ENCODE data around the gene BNIPL.

BNIPL gene, protein sequence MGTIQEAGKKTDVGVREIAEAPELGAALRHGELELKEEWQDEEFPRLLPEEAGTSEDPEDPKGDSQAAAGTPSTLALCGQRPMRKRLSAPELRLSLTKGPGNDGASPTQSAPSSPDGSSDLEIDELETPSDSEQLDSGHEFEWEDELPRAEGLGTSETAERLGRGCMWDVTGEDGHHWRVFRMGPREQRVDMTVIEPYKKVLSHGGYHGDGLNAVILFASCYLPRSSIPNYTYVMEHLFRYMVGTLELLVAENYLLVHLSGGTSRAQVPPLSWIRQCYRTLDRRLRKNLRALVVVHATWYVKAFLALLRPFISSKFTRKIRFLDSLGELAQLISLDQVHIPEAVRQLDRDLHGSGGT

DNA sequence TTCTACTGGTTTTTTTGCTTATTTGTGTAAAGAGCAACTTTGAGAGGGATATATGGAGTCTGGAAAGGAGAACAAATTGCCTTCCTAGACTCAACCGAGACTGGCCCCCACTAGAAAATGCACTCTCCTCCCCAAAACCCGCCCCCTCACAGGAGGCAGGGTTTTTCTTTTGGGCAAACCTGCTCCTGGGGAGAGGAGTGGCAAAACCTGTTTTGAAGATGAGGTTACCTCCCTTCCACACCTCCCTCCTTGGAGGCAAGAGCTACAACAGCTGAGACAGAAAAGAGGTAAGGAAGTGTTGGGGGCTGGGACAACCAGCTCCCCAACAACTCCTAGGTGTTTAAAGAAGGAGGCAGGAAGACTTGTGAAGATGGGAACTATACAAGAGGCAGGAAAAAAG lies at the start of gene BNIPL:
Gene BNIPL, plus strand, starts transcription at position 231 of the 400 bp plus-strand sequence. Its CDS starts 140 bp downstream, at position 371.
- no peak for DNase-seq

DNA sequence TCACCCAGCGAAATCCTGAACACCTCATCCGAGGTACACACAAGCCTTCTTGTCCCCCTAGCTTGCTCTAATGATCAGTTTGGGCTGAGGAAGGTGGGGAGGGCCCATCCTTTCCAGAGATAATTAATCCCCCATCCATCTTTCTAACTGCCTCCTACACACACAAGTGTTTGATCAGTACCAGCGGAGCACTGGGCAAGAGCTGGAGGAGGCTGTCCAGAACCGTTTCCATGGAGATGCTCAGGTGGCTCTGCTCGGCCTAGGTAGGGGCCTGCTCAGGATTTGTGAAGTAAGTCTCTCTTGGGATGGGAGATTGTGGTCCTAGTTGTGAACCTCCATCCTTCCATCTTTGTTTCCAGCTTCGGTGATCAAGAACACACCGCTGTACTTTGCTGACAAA lies 48.5 kb upstream of the BNIPL start:
- DNase-seq = no peak

DNA sequence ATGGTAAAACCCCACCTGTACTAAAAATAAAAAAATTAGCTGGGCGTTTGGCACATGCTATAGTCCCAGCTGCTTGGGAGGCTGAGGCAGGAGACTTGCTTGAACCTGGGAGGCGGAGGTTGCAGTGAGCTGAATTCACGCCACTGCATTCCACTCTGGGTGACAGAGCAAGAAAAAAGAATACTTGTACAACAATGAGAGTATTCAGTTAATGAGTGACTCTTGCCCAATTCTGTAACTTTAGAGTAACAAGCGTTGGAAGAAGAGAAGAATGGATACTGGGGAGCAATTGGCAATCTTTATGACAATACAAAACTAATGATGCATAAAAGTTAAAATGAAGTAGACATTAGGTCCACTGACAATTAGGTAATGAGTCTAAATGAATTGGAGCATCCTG lies 43.8 kb upstream of the BNIPL start:
- no peak for DNase-seq

DNA sequence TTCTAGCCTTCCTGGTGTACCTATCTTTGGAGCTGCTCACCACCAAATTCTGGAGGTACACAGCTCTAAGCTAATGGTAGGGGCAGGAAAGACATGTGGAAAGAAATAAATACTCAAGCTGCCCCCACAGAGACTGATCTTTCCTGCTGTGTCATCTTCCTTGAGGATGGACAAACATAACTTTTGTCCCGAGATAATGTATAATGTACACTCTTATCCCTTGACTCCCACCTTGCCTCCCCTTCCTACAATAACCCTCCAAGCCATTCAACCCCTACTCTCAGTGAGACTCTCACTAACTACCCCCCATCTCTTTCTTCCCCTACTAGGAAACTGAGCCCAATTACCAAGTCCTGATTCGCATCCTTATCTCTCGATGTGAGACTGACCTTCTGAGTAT lies 42.1 kb upstream of the BNIPL start:
- no peak for DNase-seq

DNA sequence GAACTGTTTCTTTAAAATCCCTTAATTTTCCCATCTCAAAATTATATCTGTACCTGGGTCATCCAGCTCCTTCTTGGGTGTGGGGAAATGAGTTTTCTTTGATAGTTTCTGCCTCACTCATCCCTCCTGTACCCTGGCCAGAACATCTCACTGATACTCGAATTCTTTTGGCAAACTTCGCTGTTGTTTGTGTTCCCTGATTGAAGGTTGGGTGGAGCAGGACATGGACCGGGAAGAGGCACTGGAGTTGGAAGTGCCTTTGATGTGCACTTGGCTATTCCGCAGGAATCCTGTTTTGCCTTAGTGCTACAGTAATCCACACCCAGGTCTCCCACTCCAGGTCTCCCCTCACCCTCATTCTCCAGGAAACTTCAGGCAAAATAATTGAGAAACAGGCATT lies 40.9 kb upstream of the BNIPL start:
- DNase-seq = no peak

DNA sequence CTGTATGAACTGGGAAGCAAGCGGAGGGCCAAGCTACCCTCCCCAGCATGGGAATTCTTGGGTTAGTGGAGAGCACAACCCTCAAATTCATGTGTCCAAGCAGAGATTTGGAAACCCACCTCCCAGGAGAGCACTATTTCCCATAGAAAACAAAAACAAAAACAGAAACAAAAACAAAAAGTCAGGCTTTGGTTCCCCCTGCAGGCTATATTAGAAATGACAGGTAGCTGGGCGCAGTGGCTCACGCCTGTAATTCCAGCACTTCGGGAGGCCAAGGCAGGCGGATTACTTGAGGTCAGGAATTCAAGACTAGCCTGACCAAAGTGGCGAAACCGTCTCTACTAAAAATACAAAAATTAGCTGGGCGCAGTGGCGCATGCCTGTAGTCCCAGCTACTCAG lies 40.5 kb upstream of the BNIPL start:
- peak; percentile 44 for DNase-seq

DNA sequence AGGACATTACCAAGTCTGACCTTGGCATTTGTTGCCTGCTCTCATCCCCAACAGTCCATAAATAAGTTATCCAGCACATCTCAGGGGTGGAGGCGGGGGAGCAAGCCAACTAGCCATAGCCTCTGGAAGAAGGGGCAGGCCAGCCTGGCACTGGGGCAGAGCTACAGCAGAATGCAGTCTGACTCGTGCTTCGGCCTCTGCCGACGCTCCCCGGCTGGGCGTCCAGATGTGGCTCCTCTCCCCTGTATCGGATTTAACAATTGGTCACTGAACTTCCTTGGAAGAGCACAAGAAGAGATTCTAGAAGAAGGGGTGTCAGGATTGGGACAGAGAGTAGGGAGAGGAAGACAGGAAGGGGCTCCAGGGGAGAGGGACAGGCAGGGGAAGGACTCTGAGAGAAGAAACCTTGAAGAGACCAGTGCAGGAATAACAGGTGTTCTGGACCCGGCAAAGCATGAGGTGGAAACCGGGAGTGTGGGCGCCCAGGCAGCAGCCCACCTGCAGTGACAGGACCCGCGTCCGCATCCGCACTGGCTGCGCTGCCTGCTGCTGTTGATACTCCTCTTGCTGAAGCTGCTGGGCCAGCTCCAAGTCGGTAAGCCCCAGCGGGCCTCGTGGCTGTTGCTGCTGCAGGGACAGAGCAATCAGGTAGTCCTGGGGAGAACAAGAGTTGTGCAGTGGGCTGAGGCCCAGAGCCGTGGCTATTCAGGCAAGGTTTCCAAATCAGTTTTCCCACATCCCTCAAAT lies 39.1 kb upstream of the BNIPL start:
- no peak for DNase-seq

DNA sequence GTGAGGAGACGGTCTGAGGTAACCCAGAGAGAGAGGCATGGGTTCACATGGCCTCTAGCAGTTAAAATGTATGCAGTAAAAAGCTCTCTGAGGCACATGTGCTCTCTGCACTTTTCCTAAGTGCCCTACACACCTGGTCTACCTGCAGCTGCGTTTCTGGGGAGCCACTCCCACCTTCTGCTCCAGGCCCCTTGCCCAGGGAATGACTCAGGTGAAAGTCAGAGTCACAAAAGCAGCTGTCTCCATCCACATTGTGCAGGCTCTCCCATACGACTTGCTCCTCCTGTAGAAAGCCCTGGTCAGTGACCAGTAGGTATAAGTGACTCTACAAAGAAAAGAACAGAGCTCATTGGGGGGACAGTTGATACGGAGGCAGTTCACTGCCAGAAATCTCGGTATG lies 38.4 kb upstream of the BNIPL start:
- DNase-seq = no peak

DNA sequence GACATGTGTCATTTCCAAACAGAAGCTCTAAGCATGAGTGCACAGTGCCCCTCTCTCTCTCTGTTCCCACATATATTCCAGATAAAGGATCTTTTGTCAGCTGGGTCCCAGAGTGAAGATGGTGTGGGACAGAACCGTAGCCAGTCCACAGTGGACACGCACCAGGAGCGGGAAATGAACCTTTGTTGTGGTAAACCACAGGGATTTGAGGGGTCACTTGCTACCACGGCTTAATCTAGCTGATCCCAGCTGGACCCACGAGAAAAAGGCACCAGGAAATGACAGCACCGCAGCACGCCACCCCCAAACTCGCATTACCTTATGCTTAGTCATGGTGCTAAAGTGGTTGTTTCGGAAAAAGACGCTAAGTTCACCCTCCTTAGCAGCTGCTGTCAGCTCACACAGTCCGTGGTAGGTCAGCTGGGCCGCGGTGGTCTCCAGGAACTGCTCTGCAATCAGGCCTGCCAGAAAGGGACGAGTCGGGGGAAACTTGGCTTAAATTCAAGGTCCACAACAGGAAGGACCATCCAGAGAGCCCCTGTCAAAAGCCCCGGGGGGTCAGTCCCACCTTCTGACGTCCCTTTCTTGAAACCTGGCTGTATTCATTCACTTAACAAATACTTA lies 37.2 kb upstream of the BNIPL start:
- DNase-seq = no peak

DNA sequence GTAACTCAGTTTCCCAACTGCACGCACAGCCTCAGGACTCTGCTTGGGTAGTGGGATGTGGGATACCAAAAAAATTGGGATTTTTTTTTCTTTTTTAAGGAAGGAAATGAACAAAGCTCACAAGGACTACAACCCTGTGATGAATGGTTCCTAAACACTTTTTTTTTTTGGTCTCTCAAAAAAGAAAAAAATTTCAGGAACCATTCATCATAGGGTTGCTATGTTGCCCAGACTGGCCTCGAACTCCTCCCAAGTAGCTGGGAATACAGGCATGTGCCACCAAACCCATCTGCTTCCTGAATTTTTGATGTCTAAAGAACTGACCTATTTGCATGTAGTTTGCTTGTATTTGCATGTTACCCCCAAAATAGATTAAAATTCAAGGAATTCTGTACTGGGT lies 36.5 kb upstream of the BNIPL start:
- no peak for DNase-seq

DNA sequence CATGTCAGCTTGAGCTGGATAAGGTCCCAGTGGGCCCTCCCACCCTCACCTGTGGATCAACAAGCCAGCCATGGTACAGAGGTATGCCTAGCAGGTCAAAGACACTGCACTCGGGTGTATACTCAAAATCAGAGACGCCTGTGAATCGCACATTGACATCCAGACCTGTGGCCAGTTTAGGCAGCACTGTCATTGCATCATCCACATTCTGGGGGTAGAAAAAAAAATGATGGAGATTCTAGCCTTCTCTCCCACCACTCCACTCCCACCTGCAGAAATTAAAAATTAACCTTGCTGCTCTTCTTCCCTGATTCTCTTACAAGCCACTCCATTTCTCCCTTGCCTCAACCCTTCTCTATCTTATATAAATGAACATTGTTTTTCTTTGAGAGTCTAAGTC lies 36.0 kb upstream of the BNIPL start:
- no peak for DNase-seq

DNA sequence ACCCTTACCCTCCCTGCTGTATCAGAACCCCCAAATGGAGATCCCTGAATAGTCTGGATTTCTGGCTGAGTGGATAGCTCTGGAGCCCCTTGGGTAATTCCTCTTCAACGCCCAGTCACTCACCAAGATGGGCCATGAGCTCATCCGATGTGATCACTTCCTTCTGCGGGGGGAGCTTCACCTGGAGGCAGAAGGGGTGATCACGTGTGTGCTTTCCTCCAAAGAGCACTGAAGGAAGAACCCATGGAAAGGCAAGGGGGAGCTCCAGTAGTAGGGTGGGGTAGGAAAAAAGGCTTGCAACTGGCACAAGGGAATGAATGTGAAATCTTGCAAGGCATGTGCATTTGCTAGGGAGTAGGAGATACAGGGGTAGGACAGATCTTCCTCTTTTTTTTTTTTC lies 34.8 kb upstream of the BNIPL start:
- no peak for DNase-seq

DNA sequence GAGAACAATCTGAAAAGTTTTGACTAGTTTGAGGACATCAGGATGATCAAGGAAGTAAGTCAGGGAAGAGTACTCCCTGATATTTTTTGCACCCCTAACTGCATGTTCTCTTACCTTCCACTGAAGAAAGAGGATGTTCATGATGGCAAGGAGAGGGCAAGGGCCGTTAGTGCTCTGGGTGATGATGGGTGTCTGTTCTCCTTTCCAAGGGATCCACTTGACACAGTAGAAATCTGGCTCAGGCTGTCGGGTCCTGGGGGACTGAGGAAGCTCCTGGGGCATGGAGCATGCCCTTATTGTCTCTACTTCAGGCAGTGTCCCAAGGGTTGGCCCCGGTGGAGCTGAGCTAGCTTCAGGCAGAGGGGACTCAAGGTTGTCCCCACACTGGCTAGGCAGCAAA lies 34.3 kb upstream of the BNIPL start:
- no peak for DNase-seq

DNA sequence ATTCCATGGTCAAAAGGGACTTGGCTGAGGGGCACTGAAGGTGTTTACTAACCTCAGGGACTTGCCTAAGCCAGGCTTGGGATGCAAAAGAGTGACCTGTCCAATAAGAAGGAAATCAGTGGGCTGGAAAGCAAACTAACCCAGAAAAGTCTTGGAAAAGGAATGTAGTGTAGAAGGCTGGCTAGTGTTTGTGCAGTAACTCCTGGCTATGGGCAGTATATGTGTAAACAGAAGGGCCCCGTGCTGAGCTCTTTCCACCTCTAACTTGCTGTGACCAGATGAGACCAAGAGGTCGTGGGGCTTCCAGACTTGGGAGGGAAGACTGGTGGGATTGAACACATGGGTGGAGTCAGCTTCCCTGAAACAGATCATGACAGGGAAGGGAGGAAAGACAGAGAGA lies 33.8 kb upstream of the BNIPL start:
- no peak for DNase-seq

DNA sequence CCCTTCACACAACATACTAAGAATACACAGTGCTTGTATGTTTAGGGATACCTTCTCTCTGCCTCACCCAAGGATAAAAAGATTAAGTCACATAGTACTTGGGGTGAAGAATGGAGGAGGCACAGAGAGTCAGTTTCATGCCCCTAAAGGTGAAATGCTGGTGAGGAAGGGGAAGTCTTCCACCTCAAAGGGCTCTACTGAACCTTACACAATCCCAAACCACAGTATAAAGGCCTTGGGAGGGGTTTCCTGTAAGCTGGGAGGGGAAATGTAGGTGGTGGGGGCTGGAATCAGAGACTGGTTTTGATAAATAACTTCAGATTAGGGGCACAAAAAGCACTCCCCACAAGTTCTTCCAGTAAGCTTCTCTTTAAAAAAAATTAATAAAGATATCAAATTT lies 33.2 kb upstream of the BNIPL start:
- DNase-seq = peak; percentile 43

DNA sequence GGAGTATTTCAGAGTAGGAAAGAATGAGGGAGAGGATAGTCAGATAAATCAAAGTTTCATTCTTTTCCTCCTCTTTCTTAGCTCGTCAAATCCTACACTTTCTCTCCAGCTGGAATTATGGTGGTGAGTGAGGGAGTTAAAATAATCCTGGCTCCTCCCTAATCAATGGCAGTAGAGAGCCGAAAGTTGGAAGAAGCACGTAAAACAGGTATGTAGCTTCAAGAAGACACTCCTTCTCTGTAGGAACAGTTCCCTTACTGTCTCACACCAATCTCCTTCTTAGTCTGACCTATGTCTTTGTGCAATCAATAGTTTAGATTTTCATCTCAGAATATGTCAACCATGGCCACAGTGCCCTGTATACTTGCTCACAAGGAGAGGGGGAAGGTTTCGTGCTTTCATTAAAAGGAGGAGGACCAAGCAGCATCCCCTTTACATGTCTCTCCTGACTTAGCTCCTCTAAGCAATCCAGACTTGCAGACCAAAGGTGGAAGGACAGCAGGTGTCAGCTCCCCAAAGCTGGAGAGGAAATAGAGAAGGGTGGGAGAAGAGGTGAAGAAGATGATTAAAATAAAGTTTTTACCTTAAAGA lies 30.6 kb upstream of the BNIPL start:
- no peak for DNase-seq

DNA sequence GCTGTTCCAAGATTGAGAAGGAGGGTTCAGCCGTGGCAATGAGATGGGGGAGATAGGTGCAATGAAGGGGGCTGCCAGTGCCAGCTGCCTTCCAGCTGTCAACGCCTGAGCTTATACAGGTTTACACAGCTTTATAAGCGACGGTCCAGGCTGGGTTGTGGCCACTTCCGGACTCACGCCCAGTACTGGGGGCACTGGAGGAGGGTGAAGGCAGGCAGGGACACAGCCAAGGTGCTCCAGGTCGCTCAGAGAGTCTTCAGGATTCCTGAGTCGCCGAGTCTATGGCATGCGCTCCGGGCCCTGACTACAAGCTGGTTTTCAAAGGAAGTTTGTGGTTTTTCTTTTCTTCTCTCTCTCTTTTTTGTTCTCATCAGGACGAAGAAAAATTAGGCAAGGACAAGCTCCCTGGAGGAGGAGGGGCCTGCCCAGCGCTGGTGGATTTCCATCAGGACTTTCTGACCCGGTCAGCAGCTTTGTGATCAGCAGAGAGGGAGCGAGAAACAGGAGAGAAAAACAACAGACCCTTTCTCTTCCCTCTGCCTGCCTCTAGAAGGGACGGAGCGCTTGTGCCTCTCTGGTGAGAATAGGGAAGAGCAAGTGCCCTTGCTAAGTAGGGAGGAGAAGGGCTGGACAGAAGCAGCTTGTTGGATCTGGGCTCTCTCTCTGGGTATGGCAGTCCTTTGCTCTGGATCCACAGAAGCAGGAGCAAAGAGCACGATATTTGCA lies 29.9 kb upstream of the BNIPL start, which contains the start of gene MINDY1:
Gene MINDY1, minus strand, starts transcription at position 576 of the 726 bp plus-strand sequence. CDS start 4,285 bp downstream, outside the sequence.
- DNase-seq = peak; percentile 41

DNA sequence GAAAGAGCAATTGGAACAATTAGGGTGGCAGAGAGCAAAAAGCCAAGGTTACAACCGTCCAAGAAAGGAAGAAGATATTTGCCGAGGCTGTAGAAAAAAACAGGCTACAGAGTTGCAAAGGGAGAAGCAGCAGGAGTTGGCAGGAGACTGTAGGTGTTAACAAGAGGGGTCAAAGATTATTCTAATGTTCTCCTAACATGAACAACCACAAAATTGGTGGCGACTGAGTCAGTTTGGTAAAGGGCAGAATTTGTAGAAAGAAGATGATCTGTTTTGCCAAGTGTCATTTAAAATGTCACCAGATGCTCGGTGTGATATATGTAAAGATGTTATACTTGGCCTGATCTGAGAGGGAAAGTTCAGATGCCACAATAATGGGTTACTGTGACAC lies 28.5 kb upstream of the BNIPL start:
- DNase-seq = no peak

DNA sequence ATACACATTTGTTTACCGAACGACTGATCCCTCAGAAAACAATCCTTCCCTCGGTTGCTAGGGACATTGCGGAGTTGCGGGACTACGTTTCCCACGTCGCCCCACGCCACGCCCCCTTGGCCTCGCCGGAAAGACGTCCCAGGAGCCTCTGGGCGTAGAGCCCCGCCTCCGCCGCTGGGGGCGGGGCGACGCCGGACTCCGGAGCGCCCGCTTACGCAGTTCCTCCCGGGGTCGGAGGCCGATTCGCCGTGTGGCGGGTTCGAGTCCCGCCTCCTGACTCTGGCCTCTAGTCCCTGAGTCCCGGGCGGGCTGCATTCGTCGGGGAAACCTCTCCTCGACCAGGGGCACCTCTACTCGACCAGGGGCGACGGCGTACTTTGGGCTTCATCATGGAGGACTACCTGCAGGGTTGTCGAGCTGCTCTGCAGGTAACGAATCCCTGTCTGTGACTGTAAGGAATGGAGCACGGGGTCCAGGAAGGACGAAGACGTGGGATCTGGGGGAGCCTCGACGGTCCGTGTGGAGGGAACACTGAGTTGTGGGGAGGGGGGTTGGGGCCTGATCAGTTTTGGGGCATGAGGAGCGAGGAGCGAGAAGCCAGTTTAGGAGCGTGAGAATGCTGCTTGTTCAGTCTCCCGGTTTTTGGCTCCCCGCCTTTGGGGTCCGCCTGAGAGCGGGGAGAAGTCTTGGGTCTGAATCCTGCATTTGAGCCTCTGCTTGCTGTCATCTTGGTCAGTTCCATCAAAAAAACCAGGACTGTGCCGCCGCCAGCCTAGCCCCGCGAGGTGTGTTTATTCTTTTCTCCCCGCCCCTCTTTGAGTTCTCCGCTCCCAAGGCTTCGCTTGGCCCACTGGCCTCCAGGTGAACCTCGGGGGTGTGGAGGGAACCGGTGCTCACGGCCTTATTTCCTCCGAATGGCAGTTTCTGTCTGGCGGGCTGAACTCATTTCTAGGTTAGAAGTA lies 27.9 kb upstream of the BNIPL start, which contains the start of gene PRUNE1:
Gene PRUNE1, plus strand, starts transcription at position 206 of the 962 bp plus-strand sequence. Its CDS starts 184 bp downstream, at position 390.
- DNase-seq = peak; percentile 98

DNA sequence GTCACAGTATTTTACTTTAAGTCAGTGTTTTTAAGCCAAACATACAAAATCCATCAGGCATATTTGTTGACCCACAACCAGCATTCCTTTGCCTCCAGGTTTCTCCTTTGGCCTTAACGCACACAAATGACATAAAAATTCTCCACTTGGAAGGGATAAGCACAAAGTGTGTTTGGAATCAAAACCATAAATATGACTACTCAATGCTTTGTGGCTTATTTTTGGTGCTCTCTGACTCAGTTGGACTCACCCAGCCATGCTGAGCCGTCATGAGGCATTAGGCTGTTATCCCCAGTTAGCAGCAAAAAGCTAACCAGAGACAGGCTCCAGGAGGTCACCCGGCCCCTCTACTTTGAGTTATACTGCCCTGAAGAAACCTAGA lies 27.2 kb upstream of the BNIPL start:
- DNase-seq = no peak

DNA sequence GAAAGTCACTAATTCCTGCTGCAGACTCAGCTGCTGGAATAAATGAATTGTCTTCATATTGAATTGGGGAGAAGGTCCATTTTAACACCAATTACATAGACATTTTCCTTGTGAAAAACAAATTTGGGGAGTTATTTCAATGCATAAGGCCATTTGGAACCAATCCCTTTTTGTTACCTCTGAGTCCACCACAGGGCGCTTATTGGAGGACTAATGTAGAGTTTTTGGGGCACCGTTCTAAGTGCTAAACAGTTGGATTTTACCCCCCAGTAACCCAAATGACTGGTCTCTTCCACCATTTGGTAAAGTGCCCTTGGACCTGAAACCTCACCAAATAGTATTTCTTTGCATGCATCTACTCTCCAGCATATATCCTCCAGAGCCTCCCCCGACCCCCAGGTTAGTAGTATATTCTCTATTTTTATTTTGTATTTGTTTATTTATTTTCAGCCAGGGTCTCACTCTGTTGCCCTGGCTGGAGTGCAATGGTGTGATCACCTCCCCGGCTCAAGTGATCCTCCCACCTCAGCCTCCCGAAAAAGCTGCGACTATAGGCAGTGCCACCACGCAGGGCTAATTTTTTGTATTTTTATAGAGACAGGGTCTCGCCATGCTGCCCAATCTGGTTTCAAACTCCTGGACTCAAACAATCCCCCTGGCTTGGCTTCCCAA lies 26.6 kb upstream of the BNIPL start:
- DNase-seq = no peak
